Lung (tissue), 12 donors: ENCODE results near the gene CIAPIN1. TPM values are rescaled to one million over a fixed set of nuclear protein-coding genes. Genes with fewer than 3 reads are reported as not detected.

Experiments used
- ATAC-seq: fragments of 200-7000 bp; cut with Tn5 transposase; one replicate; pipeline ENCODE4 v1.9.1; 2020; ENCODE audit warnings: moderate number of reproducible peaks; ENCODE audit not compliant: insufficient read depth, low FRiP score
- DNase-seq, 3 donors: peaks; one replicate each; pipeline ENCODE4 v3.0.0-alpha.2; 2013 to 2017
- H3K27ac ChIP-seq, 2 donors: one replicate each; pipeline ENCODE4 v1.5.1; 2013; ENCODE audit warnings: mild to moderate bottlenecking in 2 of 2, moderate library complexity in 2 of 2, control low read depth in 1 of 2, inconsistent platforms in 1 of 2, low read depth in 1 of 2, low read length in 1 of 2
- H3K27me3 ChIP-seq, 3 donors: one replicate each; pipeline ENCODE4 v1.5.1; 2013; ENCODE audit warnings: low read length in 2 of 3; ENCODE audit not compliant: control insufficient read depth in 3 of 3, insufficient read depth in 3 of 3
- H3K36me3 ChIP-seq, 4 donors: one replicate each; pipeline ENCODE4 v1.5.1; 2013; ENCODE audit warnings: low read length in 4 of 4, mild to moderate bottlenecking in 1 of 4, moderate library complexity in 1 of 4; ENCODE audit not compliant: control insufficient read depth in 4 of 4, insufficient read depth in 4 of 4
- H3K4me1 ChIP-seq, 5 donors: one replicate each; pipeline ENCODE4 v1.5.1; 2013; ENCODE audit warnings: low read length in 5 of 5, mild to moderate bottlenecking in 2 of 5, moderate library complexity in 1 of 5; ENCODE audit not compliant: control insufficient read depth in 5 of 5, insufficient read depth in 5 of 5
- H3K4me3 ChIP-seq: one replicate; pipeline ENCODE4 v1.5.1; 2013; ENCODE audit warnings: mild to moderate bottlenecking, control low read depth, moderate library complexity
- H3K9ac ChIP-seq, 2 donors: one replicate each; pipeline ENCODE4 v1.5.1; 2013; ENCODE audit warnings: low read length in 2 of 2, control low read depth in 1 of 2; ENCODE audit not compliant: insufficient read depth in 1 of 2
- H3K9me3 ChIP-seq, 4 donors: one replicate each; pipeline ENCODE4 v1.5.1; 2013; ENCODE audit warnings: low read length in 3 of 4, mild to moderate bottlenecking in 1 of 4, moderate library complexity in 1 of 4; ENCODE audit not compliant: control insufficient read depth in 4 of 4, insufficient read depth in 3 of 4
- WGBS, 2 donors: extraction: QIAGEN DNeasy Blood & Tissue Kit; methylation state at CpG; one replicate each; pipeline ENCODE4 v1.1.7; 2013; 5-methylcytosine and 5-hydroxymethylcytosine counted together
- polyA plus RNA-seq, 2 donors: library from polyadenylated mRNA; stranded (reverse); fragments of 200-250 nt; gene quantifications; one replicate each; pipeline ENCODE4 v1.2.1, GENCODE V29; 2013
- total RNA-seq, 2 donors: library from RNA; depleted of rRNA in 1 of 2; stranded (reverse); fragments of >200 nt in 1 of 2; gene quantifications; one replicate each; pipeline ENCODE4 v1.2.1, GENCODE V29; 2014 to 2021
- TF ChIP-seq, protein P1 (sequence below): IDR thresholded peaks from 2 replicates; pipeline ENCODE4 v1.5.1; 2012; ENCODE audit warnings: mild to moderate bottlenecking; ENCODE audit errors: control extremely low read depth, extremely low read depth
- donor health status: control.
- donor health status: control.
- donor health status: Bipolar disorder and iron deficiency.
- donor health status: healthy.
- donor health status: DM: yes; HTN: yes; CAD: no.

The CIAPIN1 gene
- total and polyA plus RNA-seq, 4 donors, result 24.0 to 69.6 (median 37.7) TPM

DNA sequence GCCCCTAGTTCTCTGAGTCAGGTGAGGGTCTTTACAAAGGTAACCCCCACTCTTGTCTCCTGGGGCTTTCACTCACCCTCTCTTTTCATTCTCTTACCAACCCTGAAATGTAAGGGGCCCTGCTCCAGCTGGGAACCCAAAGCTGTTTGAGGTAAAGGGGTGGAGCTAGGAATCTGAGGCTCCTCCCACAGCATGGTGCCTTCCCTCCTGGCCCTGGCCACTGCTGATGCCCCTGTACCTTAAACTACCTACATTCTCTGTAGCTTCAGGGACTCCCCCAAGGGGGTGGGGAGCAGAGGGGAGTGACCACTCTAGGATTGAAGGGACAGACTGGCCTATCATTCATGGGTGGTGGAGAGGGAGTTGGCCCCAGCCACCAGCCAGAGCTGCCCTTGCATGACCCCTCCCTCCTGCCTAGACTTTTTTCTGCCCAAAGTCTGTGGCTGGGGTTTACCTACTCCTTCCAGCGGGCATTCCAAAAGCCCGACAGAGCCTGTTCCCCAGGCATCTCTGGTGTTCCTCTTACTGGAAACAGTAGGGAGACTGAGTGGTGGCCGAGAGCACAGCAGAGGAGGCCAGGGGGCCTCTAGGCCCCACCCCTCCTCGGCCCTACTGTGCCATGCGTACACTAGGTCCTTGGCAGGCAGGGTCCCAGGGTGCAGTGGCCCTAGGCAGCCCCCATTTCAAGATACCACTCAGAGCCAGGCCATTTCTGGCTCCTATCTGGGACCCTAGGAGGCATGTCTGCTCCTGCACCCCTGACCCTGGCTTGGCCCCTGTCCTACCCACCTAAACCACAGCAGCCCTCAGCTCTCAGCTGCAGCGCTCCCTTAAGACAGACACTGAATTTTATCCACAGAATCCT is 29.6 kb upstream of the CIAPIN1 start:
- H3K9ac ChIP-seq, result no peak overlapping the region
- no peak overlapping the region for H3K4me3 ChIP-seq
- ATAC-seq (no peak), DNase-seq (no peak)
- H3K27me3 ChIP-seq, result no peaks in the 10 kb centered on the region
- no peaks in the 10 kb centered on the region for H3K9me3 ChIP-seq
- H3K27ac ChIP-seq, result no peak overlapping the region
- H3K4me1 ChIP-seq, result peaks cover 0 to 34% (median 3%) of the 10 kb centered on the region in 5 donors
- 83 to 84% methylated on average over 6 of the region's 6 CpGs for WGBS, 2 donors
- TF ChIP-seq, protein P1, sequence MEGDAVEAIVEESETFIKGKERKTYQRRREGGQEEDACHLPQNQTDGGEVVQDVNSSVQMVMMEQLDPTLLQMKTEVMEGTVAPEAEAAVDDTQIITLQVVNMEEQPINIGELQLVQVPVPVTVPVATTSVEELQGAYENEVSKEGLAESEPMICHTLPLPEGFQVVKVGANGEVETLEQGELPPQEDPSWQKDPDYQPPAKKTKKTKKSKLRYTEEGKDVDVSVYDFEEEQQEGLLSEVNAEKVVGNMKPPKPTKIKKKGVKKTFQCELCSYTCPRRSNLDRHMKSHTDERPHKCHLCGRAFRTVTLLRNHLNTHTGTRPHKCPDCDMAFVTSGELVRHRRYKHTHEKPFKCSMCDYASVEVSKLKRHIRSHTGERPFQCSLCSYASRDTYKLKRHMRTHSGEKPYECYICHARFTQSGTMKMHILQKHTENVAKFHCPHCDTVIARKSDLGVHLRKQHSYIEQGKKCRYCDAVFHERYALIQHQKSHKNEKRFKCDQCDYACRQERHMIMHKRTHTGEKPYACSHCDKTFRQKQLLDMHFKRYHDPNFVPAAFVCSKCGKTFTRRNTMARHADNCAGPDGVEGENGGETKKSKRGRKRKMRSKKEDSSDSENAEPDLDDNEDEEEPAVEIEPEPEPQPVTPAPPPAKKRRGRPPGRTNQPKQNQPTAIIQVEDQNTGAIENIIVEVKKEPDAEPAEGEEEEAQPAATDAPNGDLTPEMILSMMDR, result no peak
- peaks cover 0 to 23% (median 17%) of the 10 kb centered on the region in 4 donors for H3K36me3 ChIP-seq

DNA sequence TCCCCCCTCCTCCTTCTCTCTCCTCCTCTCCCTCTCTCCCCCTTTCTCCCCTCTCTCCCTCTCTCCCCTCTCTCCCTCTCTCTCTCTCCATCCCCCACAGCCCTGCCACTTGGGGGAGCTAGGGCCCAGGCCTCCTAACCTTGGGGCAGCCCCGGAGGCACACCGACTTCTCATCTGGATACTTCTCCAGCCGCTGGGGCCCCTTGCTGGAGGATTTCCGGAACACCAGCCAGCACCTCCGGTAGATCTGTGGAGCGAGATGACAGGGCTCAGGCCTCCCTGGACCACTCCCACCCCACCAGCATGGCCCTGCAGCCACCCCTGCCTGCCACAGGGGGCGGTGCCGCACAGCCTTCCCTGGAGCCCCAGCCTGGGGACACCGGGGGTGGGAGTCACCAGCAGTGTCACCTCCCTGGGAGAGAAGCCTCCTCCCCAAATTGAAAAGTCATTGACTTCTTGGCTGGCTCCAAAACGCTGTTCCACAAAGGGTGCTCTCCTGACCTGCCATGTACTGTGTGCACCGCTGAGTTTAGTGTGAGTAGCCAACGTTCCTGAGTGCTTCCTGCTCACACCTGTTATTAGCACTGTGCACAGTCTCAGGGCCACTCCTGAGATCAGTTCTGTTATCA is 28.6 kb upstream of the CIAPIN1 start:
- TF ChIP-seq, protein P1, result peak; percentile 4
- H3K36me3 ChIP-seq, result peaks cover 7 to 30% (median 20%) of the 10 kb centered on the region in 4 donors
- no peaks in the 10 kb centered on the region for H3K9me3 ChIP-seq
- H3K9ac ChIP-seq, result no peak overlapping the region
- peaks cover 0 to 39% (median 3%) of the 10 kb centered on the region in 5 donors for H3K4me1 ChIP-seq
- no peak for ATAC-seq
- peak; percentile 42 to 55 (median 54) for DNase-seq
- no peaks in the 10 kb centered on the region for H3K27me3 ChIP-seq
- no peak overlapping the region for H3K4me3 ChIP-seq
- no peak overlapping the region for H3K27ac ChIP-seq
- 6 to 17% methylated on average over 12 of the region's 12 CpGs for WGBS, 2 donors

DNA sequence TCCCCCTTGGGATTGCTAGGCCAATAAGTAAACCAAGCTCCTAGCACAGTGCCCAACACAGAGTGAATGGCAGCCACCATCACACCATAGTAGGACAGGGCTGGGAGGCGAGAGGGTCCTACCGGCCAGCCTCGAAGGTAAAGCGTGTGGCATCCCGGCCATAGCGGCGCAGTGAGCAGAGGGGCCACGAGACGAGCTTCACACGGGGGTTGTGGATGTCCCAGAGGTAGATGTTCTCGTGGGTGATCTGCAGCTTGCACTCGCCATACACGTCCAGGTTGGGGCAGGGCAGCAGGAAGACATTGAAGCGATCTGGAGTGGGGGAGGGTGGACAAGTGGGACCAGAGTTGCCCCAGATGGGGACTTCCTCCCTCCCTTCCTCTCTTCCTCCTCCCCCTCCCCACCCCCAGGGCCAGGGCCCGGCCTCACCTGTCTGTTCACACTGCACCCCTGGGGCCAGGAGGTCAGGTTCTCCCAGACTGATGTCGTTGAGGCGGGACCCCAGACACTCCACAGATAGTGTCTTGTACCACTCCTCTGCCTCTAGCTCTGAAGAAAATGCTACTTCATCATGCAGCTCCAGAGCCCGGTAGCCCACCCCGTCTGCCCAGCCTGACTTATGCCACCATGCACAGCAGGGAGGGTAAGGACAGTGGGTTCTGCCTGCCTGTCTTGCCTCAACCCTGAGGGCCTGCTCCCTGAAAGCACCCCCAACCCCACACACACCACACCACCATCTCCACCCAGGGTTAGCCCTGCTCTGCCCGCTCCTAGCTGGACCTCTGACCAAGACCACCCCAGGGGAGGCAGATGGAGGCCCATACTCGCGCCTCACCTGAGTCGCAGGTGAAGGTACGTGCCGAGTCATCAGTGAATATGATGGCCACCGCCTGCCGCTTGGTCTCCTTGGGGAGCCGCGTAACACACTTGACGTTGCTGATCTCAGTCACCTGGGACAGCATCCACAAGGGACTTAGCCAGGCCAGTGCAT is 27.8 kb upstream of the CIAPIN1 start:
- no peak for DNase-seq
- TF ChIP-seq, protein P1, result no peak
- H3K4me1 ChIP-seq, result peaks cover 0 to 37% (median 6%) of the 10 kb centered on the region in 5 donors
- ATAC-seq, result no peak
- no peak overlapping the region for H3K27ac ChIP-seq
- no peak overlapping the region for H3K4me3 ChIP-seq
- no peaks in the 10 kb centered on the region for H3K9me3 ChIP-seq
- H3K36me3 ChIP-seq, result peaks cover 10 to 38% (median 29%) of the 10 kb centered on the region in 4 donors
- no peak overlapping the region for H3K9ac ChIP-seq
- 71 to 84% methylated on average over 29 to 30 of the region's 30 CpGs for WGBS, 2 donors
- no peaks in the 10 kb centered on the region for H3K27me3 ChIP-seq
